Measurements from ENCODE around the gene MOCOS.

DNA sequence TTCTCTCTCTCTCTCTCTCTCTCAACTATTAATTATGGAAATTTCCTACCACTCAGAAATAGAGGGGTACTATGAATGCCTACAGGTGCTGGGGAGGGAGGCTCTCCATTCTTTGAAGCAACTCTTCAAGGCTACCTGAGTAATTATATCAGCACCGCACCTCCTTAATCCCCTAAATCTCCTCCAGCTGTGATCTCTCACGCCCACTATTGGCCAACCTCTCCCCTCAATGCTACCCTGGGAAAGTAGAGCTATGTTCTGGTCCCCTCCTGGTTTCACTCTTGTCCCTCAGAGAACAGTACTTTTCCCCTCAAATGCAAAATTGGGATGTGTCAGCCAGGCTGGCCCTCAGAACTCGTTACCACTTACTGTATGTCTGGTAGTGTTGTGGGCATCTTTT is 1.6 kb downstream of the MOCOS start:
- TF ChIP-seq, protein P1, sequence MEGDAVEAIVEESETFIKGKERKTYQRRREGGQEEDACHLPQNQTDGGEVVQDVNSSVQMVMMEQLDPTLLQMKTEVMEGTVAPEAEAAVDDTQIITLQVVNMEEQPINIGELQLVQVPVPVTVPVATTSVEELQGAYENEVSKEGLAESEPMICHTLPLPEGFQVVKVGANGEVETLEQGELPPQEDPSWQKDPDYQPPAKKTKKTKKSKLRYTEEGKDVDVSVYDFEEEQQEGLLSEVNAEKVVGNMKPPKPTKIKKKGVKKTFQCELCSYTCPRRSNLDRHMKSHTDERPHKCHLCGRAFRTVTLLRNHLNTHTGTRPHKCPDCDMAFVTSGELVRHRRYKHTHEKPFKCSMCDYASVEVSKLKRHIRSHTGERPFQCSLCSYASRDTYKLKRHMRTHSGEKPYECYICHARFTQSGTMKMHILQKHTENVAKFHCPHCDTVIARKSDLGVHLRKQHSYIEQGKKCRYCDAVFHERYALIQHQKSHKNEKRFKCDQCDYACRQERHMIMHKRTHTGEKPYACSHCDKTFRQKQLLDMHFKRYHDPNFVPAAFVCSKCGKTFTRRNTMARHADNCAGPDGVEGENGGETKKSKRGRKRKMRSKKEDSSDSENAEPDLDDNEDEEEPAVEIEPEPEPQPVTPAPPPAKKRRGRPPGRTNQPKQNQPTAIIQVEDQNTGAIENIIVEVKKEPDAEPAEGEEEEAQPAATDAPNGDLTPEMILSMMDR (IDR thresholded peaks at IDR 0.05), result no peak
- no peak for TF ChIP-seq POLR2A (IDR thresholded peaks at IDR 0.05)

All from body of pancreas (tissue), 4 donors.